Stimulated activated CD4-positive, alpha-beta T cell treated with anti-CD3 and anti-CD28 coated beads, Interleukin-2, amount 100 ng/mL, for 24 hours (primary cell): Measurements from ENCODE around the gene POTEM.
"Not testable (repeated sequence)": the region's sequence is repeated elsewhere in the genome, so short reads cannot be mapped to it uniquely, and the experiment has no call there.

Experiments used
- DNase-seq, 2 donors: peaks; one replicate each; pipeline ENCODE4 v3.0.0-alpha.2; 2020

The POTEM gene

DNA sequence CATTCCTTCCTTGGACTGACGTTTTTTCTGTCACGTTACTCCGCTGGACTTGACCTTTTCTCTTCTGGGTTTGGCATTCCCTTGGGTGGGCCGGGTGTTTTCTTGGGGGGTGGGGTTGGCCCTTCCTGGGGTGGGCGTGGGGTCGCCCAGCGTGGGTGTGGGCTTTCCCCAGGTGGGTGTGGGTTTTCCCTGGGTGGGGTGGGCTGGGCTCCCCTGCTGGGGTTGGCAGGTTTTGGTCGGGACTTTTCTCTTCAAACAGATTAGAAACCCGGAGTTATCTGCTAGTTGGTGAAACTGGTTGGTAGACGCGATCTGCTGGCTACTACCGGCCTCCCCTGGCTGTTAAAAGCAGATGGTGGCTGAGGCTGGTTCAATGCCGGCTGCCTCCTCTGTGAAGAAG lies at the start of gene POTEM:
Gene POTEM, plus strand, starts transcription at position 301 of the 400 bp plus-strand sequence. Its CDS starts 52 bp downstream, at position 353.
- not testable (repeated sequence) for DNase-seq

DNA sequence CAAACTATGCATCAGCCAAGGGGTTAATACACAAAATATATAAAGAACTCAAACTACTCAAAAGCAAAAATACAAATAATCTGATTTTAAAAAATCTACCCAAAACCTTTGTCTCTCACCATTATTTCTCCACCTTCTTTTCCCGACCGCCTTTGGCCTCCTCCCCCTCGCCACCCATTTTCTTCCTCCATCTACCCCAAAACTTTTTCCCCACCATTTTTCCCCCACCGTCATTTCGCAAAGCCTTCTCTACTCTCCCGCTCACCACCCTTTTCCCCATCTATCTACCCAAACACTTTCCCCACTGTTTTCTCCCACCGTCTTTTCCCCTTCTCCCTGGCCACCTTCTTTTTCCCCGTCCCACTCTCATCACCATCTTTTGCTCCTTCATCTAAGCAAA lies 48.9 kb upstream of the POTEM start:
- not testable (repeated sequence) for DNase-seq

GRCh38 chr14:18920052-18920451 lies 47.2 kb upstream of the POTEM start:
- not testable (repeated sequence) for DNase-seq

DNA sequence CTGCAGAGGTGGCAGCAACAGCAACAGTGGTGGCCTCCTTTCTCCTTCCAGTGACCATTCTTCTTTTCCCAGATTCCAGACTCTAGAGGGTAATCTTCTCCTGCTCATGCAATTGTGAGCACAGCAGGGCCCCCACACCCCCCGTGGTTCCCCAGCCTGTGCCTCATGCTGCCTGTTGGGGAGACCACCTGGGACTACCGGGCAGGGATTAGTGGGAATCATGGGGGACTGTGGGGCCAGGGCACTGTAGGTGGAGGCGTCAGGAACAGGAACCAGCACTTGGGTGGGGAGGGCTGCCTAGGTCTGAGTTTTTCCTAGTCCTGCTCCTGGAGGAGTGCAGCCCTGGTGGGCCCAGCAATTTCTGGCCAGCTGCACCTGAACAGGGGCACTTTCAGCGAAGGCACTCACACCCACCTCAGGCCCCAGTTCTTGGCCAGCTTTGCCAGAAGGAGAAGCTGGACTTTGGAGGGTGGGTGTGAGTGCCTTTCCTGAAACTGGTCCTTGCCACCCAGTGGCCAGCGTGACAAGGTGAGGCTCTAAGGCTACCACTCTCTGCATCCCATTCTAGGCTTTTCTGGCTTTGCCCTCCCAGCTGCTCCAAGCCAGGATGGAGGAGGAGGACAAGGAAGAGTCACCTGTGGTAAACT lies 46.1 kb upstream of the POTEM start:
- not testable (repeated sequence) for DNase-seq

GRCh38 chr14:18936848-18937247 lies 30.4 kb upstream of the POTEM start:
- not testable (repeated sequence) for DNase-seq

- DNase-seq: not testable (repeated sequence)
Observed at GRCh38 chr14:18938733-18939132, 28.5 kb upstream of the POTEM start.

DNA sequence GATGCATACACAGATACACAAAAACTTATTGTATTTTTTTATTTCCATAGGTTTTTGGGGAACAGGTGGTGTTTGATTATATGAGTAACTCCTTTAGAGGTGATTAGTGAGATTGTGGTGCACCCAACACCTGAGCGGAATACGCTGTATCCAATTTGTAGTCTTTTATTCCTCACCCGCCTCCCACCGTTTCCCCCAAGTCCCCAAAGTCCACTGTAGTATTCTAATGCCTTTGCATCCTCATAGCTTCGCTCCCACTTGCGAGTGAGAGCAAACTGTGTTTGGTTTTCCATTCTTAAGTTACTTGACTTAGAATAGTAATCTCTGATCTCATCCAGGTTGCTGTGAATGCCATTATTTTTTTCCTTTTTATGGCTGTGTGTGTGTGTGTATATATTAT lies 17.3 kb upstream of the POTEM start:
- DNase-seq: not testable (repeated sequence)

DNA sequence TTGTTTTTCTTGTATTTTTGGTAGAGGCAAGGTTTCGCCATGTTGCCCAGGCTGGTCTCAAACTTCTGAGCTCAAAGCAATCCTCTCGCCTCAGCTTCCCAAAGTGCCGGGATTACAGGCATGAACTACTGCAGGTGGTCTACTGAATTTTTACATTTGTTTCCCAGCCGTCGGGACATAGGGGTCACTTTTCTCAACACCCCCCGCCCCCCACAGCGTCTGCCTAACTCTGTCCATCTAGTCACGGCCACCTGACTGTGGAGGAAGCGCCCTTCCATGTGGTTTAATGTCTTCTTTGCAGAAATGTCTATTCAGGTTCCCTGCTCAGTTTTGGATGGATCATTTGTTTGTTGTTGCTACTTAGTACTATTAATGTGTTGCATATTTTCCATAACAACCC lies 14.1 kb upstream of the POTEM start:
- not testable (repeated sequence) for DNase-seq

- DNase-seq: not testable (repeated sequence)
Observed at GRCh38 chr14:18955816-18956215, 11.4 kb upstream of the POTEM start.

DNA sequence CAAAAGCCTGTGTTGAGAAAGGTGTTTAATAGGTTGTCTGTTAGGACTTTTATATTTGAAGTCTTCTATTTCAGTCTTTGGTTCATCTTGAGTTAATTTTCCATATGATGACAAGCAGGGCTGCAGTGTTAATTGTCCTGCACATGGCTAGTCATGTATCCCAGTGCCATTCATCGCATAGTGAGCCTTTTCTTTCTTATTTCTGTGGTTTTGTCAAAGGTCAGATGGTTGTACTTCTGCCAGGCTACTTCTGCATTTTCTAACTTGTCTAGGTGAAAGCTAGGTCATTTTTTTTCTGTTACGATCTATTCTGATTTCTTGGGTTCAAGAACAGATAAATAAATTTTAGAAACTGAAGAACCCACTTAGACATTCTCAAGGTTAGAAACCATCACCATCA lies 5.7 kb upstream of the POTEM start:
- DNase-seq: not testable (repeated sequence)

GRCh38 chr14:18962143-18962542 lies 5.1 kb upstream of the POTEM start:
- DNase-seq: not testable (repeated sequence)

- DNase-seq: not testable (repeated sequence)
Observed at GRCh38 chr14:18963276-18963675, 4.0 kb upstream of the POTEM start.

DNA sequence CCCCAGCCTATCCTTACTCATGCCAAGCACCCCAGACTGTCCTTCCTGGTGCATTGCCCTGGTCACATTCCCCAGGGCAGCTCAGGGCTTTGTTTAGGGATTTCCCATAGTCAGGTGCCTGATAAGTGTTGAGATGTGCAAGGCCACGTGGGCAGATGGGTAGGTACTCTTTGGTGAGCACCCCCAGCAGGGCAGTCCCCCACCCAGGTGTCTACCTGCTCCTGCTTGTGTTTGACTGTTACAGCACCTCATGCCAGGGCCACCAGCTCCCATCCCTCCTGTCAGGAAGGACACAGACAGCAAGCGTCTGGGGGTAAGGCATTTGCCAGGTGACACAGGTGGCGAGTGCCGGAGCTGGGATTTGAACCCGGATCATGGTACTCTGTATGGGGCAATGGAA lies 2.4 kb upstream of the POTEM start:
- not testable (repeated sequence) for DNase-seq

GRCh38 chr14:19002566-19002965 lies 35.3 kb downstream of the POTEM start:
- DNase-seq: not testable (repeated sequence)

GRCh38 chr14:19006490-19006889 lies 39.3 kb downstream of the POTEM start:
- not testable (repeated sequence) for DNase-seq

DNA sequence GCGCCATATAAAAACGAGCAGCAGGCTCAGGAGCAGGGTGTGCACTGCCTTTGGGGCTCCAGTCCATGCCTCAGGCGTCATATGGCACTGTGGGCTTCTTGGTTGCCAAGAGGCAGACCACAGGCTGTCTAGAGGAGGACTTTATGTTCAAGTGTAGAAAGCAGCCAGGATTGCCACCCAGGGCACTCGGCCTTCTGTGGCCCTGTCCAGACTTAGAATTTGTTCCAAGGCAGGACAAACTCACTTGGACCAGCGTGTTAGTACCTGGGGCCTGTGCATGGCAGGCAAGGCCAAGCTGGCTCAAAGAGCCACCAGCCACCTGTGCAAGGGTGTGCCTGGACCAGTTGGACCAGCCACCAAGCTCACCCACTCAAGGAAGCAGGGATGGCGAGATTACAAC lies 40.4 kb downstream of the POTEM start:
- not testable (repeated sequence) for DNase-seq

- not testable (repeated sequence) for DNase-seq
Observed at GRCh38 chr14:19011029-19011428, 43.8 kb downstream of the POTEM start.

DNA sequence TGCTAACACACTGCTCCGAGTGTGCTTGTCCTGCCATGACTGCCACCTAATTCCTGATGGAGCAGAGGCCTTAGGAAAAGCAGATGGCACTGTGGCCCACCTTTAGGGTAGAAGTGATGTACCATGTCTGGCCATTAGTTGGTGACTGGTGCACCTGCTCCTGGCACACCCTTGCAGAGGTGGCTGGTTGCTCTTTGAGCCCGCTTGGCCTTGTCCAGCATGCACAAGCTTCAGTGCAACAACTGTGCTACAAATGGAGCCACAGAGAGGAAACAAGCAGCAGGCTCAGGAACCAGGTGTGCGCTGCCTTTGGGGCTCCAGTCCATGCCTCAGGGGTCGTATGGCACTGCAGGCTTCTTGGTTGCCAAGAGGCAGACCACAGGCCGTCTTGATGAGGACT lies 44.5 kb downstream of the POTEM start:
- not testable (repeated sequence) for DNase-seq

DNA sequence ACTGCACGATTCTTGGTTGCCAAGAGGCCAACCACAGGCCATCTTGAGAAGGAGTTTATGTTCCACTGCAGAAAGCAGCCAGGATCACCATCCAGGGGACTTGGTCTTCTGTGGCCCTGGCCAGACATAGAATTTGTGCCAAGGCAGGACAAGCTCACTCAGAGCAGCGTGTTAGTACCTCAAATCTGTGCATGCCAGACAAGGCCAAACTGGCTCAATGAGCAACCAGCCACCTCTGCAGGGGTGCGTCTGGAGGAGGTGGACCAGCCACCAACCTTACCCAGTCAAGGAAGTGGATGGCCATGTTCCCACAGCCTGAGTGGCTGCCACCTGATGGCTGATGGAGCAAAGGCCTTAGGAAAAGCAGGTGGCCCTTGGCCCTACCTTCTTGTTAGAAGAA lies 48.0 kb downstream of the POTEM start:
- not testable (repeated sequence) for DNase-seq

GRCh38 chr14:19025080-19025589 lies 57.9 kb downstream of the POTEM start:
- not testable (repeated sequence) for DNase-seq

- not testable (repeated sequence) for DNase-seq
Observed at GRCh38 chr14:19026649-19027351, 59.6 kb downstream of the POTEM start.

DNA sequence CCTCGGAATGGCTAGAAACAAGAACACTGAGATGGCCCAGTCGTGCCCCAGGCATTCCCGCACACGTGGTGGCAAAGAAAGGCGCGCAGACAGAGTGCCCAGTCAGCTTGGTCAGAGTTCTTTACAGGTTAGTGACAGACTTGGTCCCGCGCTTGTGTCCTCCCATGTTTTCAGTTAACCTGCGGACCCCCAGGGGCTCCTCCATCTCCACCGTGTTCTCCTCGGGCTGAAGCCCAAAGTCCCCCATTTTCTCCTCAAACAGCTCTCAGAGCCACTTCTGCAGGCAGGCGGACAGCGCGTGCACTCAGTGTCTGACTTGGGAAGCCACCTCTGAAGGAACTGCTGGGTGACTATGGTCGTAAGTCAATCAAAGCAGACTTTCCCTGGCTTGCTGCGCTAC lies 60.7 kb downstream of the POTEM start:
- DNase-seq: not testable (repeated sequence)

DNA sequence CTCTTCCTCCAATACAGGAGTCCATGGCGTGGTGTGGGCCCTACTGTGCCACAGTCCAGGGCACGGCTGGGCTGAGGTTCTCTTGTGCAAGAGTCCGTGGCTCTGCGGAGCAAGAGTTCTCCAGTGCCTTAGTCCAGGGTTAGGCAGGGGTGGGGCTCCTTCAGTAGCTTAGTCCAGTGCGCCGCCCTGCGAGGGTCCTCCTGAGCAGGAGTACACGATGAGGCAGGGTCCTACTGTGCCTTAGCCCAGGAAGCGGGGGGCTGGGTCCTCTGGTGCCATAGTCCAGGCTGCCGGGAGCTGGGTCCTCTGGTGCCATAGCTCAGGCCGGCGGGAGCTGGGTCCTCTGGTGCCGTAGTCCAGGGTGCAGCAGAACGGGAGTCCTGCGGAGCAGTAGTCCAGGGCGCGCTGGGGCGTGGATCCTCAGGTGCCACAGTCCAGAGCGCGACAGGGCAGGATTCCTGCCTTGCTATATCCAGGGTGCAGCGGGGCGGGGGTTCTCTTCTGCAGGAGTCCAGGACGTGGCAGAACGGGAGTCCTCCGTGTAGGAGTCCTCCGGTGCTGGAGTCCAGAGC lies 69.7 kb downstream of the POTEM start:
- not testable (repeated sequence) for DNase-seq
